22Rv1 (cell line): ENCODE measurements around the gene ZNF484.

ENCODE experiments used
- ZFX ChIP-seq: fragments of 450-650 bp; IDR thresholded peaks from 2 replicates; pipeline ENCODE4 v1.6.1; 2017; ENCODE audit warnings: antibody characterized with exemption, borderline replicate concordance
- TF ChIP-seq, protein P1 (sequence below): fragments of 450-650 bp; IDR thresholded peaks from 2 replicates; pipeline ENCODE4 v1.5.1; 2017; ENCODE audit warnings: mild to moderate bottlenecking

DNA sequence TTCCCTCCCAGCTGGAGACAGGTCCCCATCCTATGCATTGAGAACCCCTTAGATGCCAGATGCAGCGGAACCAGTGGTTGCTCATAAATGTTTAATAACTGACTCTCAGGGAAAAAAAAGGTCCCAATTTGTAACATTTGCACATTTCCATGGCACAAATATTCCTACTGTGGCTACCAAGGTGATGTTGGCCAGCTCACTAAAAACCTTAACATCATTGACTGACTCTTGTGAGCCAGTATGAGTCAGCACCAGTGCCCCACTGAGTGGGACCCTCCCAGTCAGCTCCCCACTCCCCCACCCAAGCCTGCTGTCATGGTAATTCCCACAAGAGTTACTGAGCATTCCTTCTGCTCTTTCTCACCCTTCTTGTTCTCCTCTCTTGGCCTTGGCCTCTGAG, 42.6 kb upstream of the ZNF484 start:
- TF ChIP-seq, protein P1, sequence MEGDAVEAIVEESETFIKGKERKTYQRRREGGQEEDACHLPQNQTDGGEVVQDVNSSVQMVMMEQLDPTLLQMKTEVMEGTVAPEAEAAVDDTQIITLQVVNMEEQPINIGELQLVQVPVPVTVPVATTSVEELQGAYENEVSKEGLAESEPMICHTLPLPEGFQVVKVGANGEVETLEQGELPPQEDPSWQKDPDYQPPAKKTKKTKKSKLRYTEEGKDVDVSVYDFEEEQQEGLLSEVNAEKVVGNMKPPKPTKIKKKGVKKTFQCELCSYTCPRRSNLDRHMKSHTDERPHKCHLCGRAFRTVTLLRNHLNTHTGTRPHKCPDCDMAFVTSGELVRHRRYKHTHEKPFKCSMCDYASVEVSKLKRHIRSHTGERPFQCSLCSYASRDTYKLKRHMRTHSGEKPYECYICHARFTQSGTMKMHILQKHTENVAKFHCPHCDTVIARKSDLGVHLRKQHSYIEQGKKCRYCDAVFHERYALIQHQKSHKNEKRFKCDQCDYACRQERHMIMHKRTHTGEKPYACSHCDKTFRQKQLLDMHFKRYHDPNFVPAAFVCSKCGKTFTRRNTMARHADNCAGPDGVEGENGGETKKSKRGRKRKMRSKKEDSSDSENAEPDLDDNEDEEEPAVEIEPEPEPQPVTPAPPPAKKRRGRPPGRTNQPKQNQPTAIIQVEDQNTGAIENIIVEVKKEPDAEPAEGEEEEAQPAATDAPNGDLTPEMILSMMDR: no peak
- TF ChIP-seq ZFX: no peak
